GM23338 (cell line): ENCODE results near the gene ISOC2. TPM values are rescaled to one million over a fixed set of nuclear protein-coding genes. Genes with fewer than 3 reads are reported as not detected.

Experiments
- ATAC-seq: fragments of 200-7000 bp; cut with Tn5 transposase; 3 replicates; pipeline ENCODE4 v1.9.1; 2020
- DNase-seq: peaks from one replicate; pipeline ENCODE4 v3.0.0-alpha.2; 2015; ENCODE audit warnings: low spot score
- H2AFZ ChIP-seq: fragments of 200-600 bp; sonication (generic); 2 replicates; pipeline ENCODE4 v1.8.0; 2016; ENCODE audit warnings: antibody characterized with exemption, mild to moderate bottlenecking, moderate library complexity
- H3F3A ChIP-seq: fragments of 200-600 bp; sonication (generic); replicated peaks from 2 replicates; pipeline ENCODE4 v1.8.0; 2017; ENCODE audit warnings: antibody characterized with exemption, mixed run types, low read depth
- H3K27ac ChIP-seq: fragments of 200-600 bp; sonication (generic); 2 replicates; pipeline ENCODE4 v1.6.1; 2016; ENCODE audit warnings: low read depth
- H3K27me3 ChIP-seq: fragments of 200-600 bp; sonication (generic); 2 replicates; pipeline ENCODE4 v1.8.0; 2016; ENCODE audit warnings: mild to moderate bottlenecking, mixed run types, moderate library complexity; ENCODE audit not compliant: insufficient read depth
- H3K36me3 ChIP-seq: fragments of 200-600 bp; sonication (generic); 2 replicates; pipeline ENCODE4 v1.8.0; 2016; ENCODE audit warnings: mild to moderate bottlenecking; ENCODE audit not compliant: insufficient read depth
- H3K4me1 ChIP-seq: fragments of 200-600 bp; sonication (generic); 2 replicates; pipeline ENCODE4 v1.8.0; 2016; ENCODE audit warnings: mild to moderate bottlenecking, moderate library complexity; ENCODE audit not compliant: insufficient read depth
- H3K4me2 ChIP-seq: fragments of 200-600 bp; sonication (generic); 2 replicates; pipeline ENCODE4 v1.7.1; 2017; ENCODE audit warnings: mixed run types
- H3K4me3 ChIP-seq: fragments of 200-600 bp; sonication (generic); 2 replicates; pipeline ENCODE4 v1.6.1; 2016; ENCODE audit warnings: mixed run types
- H3K79me2 ChIP-seq: fragments of 200-600 bp; sonication (generic); replicated peaks from 2 replicates; pipeline ENCODE4 v1.8.0; 2017; ENCODE audit warnings: mild to moderate bottlenecking; ENCODE audit not compliant: insufficient read depth
- H3K9me2 ChIP-seq: fragments of 200-600 bp; sonication (generic); 2 replicates; pipeline ENCODE4 v1.8.0; 2017; ENCODE audit not compliant: insufficient read depth
- H4K20me1 ChIP-seq: fragments of 200-600 bp; sonication (generic); replicated peaks from 2 replicates; pipeline ENCODE4 v1.8.0; 2017; ENCODE audit warnings: mild to moderate bottlenecking; ENCODE audit not compliant: insufficient read depth
- H3K27ac Mint-ChIP-seq: 2 replicates; pipeline ENCODE4 v1.8.0; 2020; ENCODE audit warnings: inconsistent platforms, mild to moderate bottlenecking, moderate library complexity, mixed read lengths
- H3K27me3 Mint-ChIP-seq: 3 replicates; pipeline ENCODE4 v1.8.0; 2022; ENCODE audit warnings: low read depth, mild to moderate bottlenecking, moderate library complexity, mixed read lengths, inconsistent platforms; ENCODE audit not compliant: insufficient read depth, poor library complexity
- H3K36me3 Mint-ChIP-seq: 3 replicates; pipeline ENCODE4 v1.8.0; 2021; ENCODE audit warnings: low read depth, mild to moderate bottlenecking, inconsistent platforms, moderate library complexity, mixed read lengths
- H3K4me1 Mint-ChIP-seq: 3 replicates; pipeline ENCODE4 v1.8.0; 2020; ENCODE audit warnings: mild to moderate bottlenecking, inconsistent platforms, mixed read lengths
- H3K4me3 Mint-ChIP-seq: 3 replicates; pipeline ENCODE4 v1.8.0; 2021; ENCODE audit warnings: moderate library complexity, mild to moderate bottlenecking, inconsistent platforms, mixed read lengths
- H3K9me3 Mint-ChIP-seq: 3 replicates; pipeline ENCODE4 v1.8.0; 2020; ENCODE audit warnings: moderate library complexity, mild to moderate bottlenecking, inconsistent platforms, mixed read lengths
- CREB1 ChIP-seq: fragments of 250-450 bp; sonication (Bioruptor Pico); IDR thresholded peaks from 2 replicates; pipeline ENCODE4 v1.5.0; 2020; ENCODE audit warnings: low read depth, mild to moderate bottlenecking, moderate library complexity
- EZH2 ChIP-seq: fragments of 200-600 bp; sonication (generic); IDR thresholded peaks from one replicate; pipeline ENCODE4 v1.8.0; 2017; ENCODE audit warnings: antibody characterized with exemption, mild to moderate bottlenecking, low read depth; ENCODE audit not compliant: unreplicated experiment
- EZH2phosphoT487 ChIP-seq: fragments of 200-600 bp; sonication (generic); IDR thresholded peaks from one replicate; pipeline ENCODE4 v1.8.1; 2018; ENCODE audit warnings: antibody characterized with exemption; ENCODE audit not compliant: unreplicated experiment
- JUNB ChIP-seq: IDR thresholded peaks from one replicate; pipeline ENCODE4 v1.6.1; 2016; ENCODE audit warnings: antibody characterized with exemption; ENCODE audit not compliant: unreplicated experiment
- NANOG ChIP-seq: IDR thresholded peaks from 2 replicates; pipeline ENCODE4 v1.6.1; 2016; ENCODE audit warnings: antibody characterized with exemption, borderline replicate concordance
- POLR2AphosphoS5 ChIP-seq: IDR thresholded peaks from 2 replicates; pipeline ENCODE4 v1.6.1; 2016; ENCODE audit warnings: antibody characterized with exemption, low read depth
- STAT1 ChIP-seq: IDR thresholded peaks from one replicate; pipeline ENCODE4 v1.6.1; 2016; ENCODE audit warnings: antibody characterized with exemption; ENCODE audit not compliant: unreplicated experiment
- ZNF114 ChIP-seq: fragments of 250-450 bp; sonication (Bioruptor Pico); IDR thresholded peaks from 2 replicates; pipeline ENCODE4 v1.5.0; 2020; ENCODE audit warnings: mild to moderate bottlenecking, moderate library complexity
- ZNF331 ChIP-seq: fragments of 250-450 bp; sonication (Bioruptor Pico); IDR thresholded peaks from 2 replicates; pipeline ENCODE4 v1.5.0; 2020; ENCODE audit warnings: low read depth, mild to moderate bottlenecking, moderate library complexity
- polyA plus RNA-seq: library from polyadenylated mRNA; unstranded; fragments of >200 nt; fragmentation: Nextera tagmentation; extraction: Ambion mirVana; gene quantifications from 2 replicates; pipeline ENCODE4 v1.2.1, GENCODE V29; 2016
- total RNA-seq: library from RNA; depleted of rRNA; stranded (reverse); fragments of >200 nt; shearing (Covaris generic); gene quantifications from 2 replicates; pipeline ENCODE4 v1.2.3, GENCODE V29; 2014
- TF ChIP-seq, protein P1 (sequence below), 2 experiments: fragments of 200-600 bp in 1 of 2; sonication (generic) in 1 of 2; conservative IDR thresholded peaks; 2 replicates each; pipeline versions ENCODE4 v1.5.1 to v1.6.1; 2016 to 2017; ENCODE audit warnings: antibody characterized with exemption in 2 of 2, low read depth in 2 of 2, mild to moderate bottlenecking in 2 of 2, moderate library complexity in 1 of 2
- TF ChIP-seq, protein P2 (sequence below): fragments of 250-450 bp; sonication (Bioruptor Pico); IDR thresholded peaks from 2 replicates; pipeline ENCODE4 v1.5.0; 2020; ENCODE audit warnings: mild to moderate bottlenecking, moderate library complexity
- TF ChIP-seq, protein P3 (sequence below): IDR thresholded peaks from one replicate; pipeline ENCODE4 v1.6.1; 2018; ENCODE audit warnings: antibody characterized with exemption; ENCODE audit not compliant: unreplicated experiment
- TF ChIP-seq, protein P4 (sequence below): IDR thresholded peaks from 2 replicates; pipeline ENCODE4 v1.6.1; 2016; ENCODE audit warnings: antibody characterized with exemption

ISOC2 gene
- total and polyA plus RNA-seq, 2 experiments from 2014 or later = 62.6 to 85.2 TPM

DNA sequence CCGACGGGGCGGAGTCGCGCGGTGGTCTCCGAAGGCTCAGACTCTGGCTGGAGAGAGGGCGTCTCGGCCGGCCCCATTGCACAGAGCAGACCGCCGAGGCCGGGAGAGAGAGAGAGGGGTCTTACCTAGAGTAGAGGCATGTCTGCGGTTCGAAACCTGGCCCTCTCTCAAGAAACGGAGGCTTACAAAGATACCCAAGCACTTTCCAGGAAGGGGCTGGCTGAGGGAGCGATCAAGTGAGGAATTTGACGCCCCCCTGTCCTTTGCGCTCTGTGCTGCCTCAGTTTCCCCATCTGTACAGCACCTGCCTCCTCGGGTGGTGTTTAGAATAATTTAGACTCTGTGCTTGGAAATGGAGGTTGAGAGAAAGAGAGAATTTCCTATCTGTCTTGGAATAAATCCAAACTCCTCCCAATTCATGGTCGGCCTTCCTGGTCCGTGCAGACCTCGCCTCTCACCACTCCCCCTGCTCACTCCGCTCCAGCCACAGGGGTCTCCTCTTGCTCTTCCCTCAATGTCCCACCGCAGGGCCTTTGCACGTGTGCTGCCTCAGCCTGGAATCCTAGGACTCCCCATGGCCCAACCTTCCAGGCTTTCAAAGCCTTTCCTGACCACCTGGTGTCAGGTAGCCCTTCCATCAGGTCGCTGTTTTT, 658 bp upstream of the ISOC2 start:
- DNase-seq = no peak
- Histone ChIP-seq H3K4me2 (peak overlapping the region; percentile 68; the same call in 1 of the 2 replicates), H3K4me1 (peaks cover 26% of the 10 kb centered on the region), H3K79me2 (peaks cover 21% of the 10 kb centered on the region), H3F3A (peaks cover 19% of the 10 kb centered on the region; the same call in 1 of the 2 replicates), H3K4me3 (peak overlapping the region; percentile 42), H3K36me3 (no peaks in the 10 kb centered on the region), H4K20me1 (no peaks in the 10 kb centered on the region; the same call in none of the 2 replicates), H2AFZ (0 out of 2 replicates have a peak overlapping the region, but pooled peaks have one; percentile 40), H3K27me3 (no peaks in the 10 kb centered on the region), H3K27ac (no peak overlapping the region), H3K9me2 (no peaks in the 10 kb centered on the region)
- Mint-ChIP-seq H3K27me3 (peaks cover 19% of the 10 kb centered on the region), H3K4me1 (peaks cover 34% of the 10 kb centered on the region), H3K9me3 (peaks cover 3% of the 10 kb centered on the region; the same call in 1 of the 3 replicates), H3K36me3 (peaks cover 2% of the 10 kb centered on the region; the same call in 1 of the 3 replicates), H3K4me3 (peak overlapping the region; percentile 91), H3K27ac (no peak overlapping the region)
- TF ChIP-seq STAT1 (no peak), NANOG (no peak), ZNF331 (CRISPR knock-in tag) (no peak), EZH2phosphoT487 (no peak), EZH2 (no peak), CREB1 (no peak), ZNF114 (CRISPR knock-in tag) (no peak), POLR2AphosphoS5 (no peak), JUNB (no peak)
- TF ChIP-seq, protein P1, sequence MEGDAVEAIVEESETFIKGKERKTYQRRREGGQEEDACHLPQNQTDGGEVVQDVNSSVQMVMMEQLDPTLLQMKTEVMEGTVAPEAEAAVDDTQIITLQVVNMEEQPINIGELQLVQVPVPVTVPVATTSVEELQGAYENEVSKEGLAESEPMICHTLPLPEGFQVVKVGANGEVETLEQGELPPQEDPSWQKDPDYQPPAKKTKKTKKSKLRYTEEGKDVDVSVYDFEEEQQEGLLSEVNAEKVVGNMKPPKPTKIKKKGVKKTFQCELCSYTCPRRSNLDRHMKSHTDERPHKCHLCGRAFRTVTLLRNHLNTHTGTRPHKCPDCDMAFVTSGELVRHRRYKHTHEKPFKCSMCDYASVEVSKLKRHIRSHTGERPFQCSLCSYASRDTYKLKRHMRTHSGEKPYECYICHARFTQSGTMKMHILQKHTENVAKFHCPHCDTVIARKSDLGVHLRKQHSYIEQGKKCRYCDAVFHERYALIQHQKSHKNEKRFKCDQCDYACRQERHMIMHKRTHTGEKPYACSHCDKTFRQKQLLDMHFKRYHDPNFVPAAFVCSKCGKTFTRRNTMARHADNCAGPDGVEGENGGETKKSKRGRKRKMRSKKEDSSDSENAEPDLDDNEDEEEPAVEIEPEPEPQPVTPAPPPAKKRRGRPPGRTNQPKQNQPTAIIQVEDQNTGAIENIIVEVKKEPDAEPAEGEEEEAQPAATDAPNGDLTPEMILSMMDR (conservative IDR thresholded peaks at IDR 0.05; ENCODE audit: low read depth in 2 of 2) = no peak
- TF ChIP-seq, protein P2, sequence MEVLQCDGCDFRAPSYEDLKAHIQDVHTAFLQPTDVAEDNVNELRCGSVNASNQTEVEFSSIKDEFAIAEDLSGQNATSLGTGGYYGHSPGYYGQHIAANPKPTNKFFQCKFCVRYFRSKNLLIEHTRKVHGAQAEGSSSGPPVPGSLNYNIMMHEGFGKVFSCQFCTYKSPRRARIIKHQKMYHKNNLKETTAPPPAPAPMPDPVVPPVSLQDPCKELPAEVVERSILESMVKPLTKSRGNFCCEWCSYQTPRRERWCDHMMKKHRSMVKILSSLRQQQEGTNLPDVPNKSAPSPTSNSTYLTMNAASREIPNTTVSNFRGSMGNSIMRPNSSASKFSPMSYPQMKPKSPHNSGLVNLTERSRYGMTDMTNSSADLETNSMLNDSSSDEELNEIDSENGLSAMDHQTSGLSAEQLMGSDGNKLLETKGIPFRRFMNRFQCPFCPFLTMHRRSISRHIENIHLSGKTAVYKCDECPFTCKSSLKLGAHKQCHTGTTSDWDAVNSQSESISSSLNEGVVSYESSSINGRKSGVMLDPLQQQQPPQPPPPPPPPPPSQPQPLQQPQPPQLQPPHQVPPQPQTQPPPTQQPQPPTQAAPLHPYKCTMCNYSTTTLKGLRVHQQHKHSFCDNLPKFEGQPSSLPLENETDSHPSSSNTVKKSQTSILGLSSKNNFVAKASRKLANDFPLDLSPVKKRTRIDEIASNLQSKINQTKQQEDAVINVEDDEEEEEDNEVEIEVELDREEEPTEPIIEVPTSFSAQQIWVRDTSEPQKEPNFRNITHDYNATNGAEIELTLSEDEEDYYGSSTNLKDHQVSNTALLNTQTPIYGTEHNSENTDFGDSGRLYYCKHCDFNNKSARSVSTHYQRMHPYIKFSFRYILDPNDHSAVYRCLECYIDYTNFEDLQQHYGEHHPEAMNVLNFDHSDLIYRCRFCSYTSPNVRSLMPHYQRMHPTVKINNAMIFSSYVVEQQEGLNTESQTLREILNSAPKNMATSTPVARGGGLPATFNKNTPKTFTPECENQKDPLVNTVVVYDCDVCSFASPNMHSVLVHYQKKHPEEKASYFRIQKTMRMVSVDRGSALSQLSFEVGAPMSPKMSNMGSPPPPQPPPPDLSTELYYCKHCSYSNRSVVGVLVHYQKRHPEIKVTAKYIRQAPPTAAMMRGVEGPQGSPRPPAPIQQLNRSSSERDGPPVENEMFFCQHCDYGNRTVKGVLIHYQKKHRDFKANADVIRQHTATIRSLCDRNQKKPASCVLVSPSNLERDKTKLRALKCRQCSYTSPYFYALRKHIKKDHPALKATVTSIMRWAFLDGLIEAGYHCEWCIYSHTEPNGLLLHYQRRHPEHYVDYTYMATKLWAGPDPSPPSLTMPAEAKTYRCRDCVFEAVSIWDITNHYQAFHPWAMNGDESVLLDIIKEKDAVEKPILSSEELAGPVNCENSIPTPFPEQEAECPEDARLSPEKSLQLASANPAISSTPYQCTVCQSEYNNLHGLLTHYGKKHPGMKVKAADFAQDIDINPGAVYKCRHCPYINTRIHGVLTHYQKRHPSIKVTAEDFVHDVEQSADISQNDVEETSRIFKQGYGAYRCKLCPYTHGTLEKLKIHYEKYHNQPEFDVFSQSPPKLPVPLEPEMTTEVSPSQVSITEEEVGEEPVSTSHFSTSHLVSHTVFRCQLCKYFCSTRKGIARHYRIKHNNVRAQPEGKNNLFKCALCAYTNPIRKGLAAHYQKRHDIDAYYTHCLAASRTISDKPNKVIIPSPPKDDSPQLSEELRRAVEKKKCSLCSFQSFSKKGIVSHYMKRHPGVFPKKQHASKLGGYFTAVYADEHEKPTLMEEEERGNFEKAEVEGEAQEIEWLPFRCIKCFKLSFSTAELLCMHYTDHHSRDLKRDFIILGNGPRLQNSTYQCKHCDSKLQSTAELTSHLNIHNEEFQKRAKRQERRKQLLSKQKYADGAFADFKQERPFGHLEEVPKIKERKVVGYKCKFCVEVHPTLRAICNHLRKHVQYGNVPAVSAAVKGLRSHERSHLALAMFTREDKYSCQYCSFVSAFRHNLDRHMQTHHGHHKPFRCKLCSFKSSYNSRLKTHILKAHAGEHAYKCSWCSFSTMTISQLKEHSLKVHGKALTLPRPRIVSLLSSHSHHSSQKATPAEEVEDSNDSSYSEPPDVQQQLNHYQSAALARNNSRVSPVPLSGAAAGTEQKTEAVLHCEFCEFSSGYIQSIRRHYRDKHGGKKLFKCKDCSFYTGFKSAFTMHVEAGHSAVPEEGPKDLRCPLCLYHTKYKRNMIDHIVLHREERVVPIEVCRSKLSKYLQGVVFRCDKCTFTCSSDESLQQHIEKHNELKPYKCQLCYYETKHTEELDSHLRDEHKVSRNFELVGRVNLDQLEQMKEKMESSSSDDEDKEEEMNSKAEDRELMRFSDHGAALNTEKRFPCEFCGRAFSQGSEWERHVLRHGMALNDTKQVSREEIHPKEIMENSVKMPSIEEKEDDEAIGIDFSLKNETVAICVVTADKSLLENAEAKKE (CRISPR knock-in tag) = no peak
- TF ChIP-seq, protein P3, sequence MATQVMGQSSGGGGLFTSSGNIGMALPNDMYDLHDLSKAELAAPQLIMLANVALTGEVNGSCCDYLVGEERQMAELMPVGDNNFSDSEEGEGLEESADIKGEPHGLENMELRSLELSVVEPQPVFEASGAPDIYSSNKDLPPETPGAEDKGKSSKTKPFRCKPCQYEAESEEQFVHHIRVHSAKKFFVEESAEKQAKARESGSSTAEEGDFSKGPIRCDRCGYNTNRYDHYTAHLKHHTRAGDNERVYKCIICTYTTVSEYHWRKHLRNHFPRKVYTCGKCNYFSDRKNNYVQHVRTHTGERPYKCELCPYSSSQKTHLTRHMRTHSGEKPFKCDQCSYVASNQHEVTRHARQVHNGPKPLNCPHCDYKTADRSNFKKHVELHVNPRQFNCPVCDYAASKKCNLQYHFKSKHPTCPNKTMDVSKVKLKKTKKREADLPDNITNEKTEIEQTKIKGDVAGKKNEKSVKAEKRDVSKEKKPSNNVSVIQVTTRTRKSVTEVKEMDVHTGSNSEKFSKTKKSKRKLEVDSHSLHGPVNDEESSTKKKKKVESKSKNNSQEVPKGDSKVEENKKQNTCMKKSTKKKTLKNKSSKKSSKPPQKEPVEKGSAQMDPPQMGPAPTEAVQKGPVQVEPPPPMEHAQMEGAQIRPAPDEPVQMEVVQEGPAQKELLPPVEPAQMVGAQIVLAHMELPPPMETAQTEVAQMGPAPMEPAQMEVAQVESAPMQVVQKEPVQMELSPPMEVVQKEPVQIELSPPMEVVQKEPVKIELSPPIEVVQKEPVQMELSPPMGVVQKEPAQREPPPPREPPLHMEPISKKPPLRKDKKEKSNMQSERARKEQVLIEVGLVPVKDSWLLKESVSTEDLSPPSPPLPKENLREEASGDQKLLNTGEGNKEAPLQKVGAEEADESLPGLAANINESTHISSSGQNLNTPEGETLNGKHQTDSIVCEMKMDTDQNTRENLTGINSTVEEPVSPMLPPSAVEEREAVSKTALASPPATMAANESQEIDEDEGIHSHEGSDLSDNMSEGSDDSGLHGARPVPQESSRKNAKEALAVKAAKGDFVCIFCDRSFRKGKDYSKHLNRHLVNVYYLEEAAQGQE = no peak
- TF ChIP-seq, protein P4, sequence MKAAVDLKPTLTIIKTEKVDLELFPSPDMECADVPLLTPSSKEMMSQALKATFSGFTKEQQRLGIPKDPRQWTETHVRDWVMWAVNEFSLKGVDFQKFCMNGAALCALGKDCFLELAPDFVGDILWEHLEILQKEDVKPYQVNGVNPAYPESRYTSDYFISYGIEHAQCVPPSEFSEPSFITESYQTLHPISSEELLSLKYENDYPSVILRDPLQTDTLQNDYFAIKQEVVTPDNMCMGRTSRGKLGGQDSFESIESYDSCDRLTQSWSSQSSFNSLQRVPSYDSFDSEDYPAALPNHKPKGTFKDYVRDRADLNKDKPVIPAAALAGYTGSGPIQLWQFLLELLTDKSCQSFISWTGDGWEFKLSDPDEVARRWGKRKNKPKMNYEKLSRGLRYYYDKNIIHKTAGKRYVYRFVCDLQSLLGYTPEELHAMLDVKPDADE = no peak
- no peak; the same call in 2 of the 3 replicates for ATAC-seq
